GM12865 (cell line): Measurements from ENCODE around the gene AGPS.

ENCODE experiments used
- DNase-seq: peaks from one replicate; pipeline ENCODE4 v3.0.0; 2010; ENCODE audit warnings: low read depth
- H3K4me3 ChIP-seq: 2 replicates; pipeline ENCODE4 v1.5.1; 2011; ENCODE audit warnings: mild to moderate bottlenecking, low read depth, low read length, control low read depth
- TF ChIP-seq, protein P1 (sequence below): IDR thresholded peaks from 2 replicates; pipeline ENCODE4 v1.5.1; 2011; ENCODE audit warnings: low read length, control low read depth, low read depth, inconsistent platforms; ENCODE audit not compliant: insufficient read depth; ENCODE audit errors: missing control alignments

The AGPS gene

DNA sequence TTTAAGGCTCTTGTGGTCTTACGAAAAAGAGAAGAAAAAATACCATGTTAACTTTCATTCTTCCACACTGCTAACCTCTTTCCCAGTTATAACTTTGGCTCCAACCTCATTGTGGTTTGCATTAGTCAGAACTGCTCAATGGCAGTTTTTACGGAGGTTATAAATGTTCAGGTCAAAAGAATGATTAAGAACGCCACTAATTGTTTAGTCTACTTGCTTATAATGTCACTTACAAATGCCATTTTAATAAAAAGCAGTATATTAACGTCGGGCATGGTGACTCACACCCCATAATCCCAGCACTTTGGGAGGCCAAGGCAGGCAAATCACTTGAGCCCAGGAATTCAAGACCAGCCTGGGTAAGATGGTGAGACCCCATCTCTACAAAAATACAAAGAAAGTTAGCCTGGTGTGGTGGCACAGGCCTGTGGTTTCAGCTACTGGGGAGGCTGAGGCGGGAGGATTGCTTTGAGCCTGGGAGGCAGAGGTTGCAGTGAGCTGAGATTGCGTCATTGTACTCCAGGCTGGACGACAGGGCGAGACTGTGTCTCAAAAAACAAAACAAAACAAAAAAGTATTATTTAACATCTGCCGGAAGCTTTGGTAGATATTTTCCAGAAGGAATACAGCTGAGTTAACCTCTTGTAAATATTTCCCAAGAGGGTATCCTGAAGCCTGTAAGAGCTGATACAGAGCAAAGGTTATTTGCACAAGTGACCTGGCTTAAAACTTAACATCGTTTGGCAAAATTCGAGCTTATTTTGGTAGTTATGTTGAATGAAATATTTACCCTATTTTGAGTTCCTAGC is 5.1 kb downstream of the AGPS start:
- TF ChIP-seq, protein P1, sequence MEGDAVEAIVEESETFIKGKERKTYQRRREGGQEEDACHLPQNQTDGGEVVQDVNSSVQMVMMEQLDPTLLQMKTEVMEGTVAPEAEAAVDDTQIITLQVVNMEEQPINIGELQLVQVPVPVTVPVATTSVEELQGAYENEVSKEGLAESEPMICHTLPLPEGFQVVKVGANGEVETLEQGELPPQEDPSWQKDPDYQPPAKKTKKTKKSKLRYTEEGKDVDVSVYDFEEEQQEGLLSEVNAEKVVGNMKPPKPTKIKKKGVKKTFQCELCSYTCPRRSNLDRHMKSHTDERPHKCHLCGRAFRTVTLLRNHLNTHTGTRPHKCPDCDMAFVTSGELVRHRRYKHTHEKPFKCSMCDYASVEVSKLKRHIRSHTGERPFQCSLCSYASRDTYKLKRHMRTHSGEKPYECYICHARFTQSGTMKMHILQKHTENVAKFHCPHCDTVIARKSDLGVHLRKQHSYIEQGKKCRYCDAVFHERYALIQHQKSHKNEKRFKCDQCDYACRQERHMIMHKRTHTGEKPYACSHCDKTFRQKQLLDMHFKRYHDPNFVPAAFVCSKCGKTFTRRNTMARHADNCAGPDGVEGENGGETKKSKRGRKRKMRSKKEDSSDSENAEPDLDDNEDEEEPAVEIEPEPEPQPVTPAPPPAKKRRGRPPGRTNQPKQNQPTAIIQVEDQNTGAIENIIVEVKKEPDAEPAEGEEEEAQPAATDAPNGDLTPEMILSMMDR = no peak
- peak; percentile 17 for DNase-seq
- no peak overlapping the region for H3K4me3 ChIP-seq

DNA sequence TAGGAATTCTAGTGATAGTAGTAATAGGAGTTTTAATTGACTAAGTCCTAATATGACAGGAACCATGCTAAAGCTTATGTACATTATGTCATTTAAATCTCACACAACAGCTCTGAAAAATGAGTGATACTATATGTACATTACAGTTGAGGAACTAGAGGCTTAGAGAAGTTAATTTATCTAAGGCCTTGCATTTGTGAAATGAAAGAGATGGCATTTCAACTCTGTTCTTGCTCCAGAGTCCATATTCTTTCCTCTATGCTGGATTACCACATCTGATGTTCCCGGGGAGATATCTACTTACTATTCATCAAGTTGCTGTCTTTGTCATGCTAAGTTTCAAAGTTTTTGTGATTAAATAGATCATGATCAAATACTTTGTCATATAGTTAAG is 5.7 kb downstream of the AGPS start:
- TF ChIP-seq, protein P1 = no peak

DNA sequence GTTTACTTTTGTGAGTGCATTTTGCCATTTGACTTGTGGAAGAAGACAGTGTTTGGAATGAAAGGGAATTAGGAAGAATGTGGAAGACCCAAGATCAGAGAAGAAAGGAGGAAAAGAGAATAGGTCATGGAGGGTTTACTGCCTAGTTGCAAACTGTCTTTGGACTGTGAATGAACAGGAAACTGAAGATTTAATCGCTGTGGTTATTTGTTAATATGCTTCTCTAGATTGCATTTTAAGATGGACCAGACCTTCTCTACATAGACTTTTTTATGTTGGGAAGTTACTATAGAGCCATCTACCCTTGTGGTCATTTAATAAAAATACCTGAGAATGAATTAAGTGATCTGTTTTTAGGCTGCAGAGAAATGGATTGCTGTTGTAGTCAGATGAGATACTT is 6.2 kb downstream of the AGPS start:
- TF ChIP-seq, protein P1 = no peak
- no peak overlapping the region for H3K4me3 ChIP-seq
- DNase-seq = no peak

More for the DNA sequence above, 5.7 kb downstream of the AGPS start:
- DNase-seq = no peak
- H3K4me3 ChIP-seq = no peak overlapping the region

DNA sequence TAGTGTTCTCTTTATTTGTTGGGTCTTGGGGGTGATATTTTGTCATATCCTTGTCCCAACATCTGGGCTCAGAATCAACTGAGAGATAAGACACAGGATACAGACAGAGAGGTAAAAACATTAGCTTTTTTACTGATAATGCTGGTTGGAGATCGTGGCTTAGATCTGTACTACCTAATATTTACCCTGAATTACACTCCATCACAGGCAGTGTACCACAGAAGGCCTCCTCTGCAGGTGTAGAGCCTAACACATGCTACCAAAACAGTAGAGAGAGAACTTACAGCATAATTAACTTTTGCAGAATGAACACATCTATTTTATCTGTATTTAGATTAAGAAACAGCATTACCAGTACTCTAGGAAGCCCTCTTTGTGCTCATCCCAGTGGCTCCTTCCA is 6.8 kb downstream of the AGPS start:
- TF ChIP-seq, protein P1 = no peak
- DNase-seq = no peak
- no peak overlapping the region for H3K4me3 ChIP-seq

DNA sequence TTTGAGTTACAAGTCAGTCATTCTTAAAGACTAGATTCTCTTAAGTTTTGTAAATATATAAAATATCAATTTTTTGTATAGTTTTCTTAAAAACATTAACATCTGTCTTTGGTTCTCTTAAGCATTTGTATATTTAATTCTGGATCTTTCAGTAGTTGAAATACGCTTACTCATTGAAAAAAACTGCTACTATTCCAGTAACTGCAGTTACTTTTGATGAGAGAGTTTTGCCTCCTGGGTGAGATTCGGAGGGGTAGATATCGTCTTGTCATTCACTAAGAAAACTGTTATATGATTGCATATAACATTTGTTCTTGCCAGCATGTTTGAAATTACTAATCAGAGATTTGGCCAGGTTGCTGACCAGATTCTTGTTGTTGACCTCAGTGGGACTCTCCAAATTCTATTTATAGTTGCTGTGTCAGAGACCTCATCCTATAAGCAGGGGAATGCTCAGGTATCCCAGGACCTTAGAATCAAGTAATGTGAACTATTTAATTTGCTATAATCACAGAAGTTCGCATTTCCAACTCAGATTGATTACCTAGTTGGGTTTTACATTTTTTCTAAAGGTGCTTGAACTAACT is 7.9 kb downstream of the AGPS start:
- no peak overlapping the region for H3K4me3 ChIP-seq
- TF ChIP-seq, protein P1 = no peak
- DNase-seq = peak; percentile 17

DNA sequence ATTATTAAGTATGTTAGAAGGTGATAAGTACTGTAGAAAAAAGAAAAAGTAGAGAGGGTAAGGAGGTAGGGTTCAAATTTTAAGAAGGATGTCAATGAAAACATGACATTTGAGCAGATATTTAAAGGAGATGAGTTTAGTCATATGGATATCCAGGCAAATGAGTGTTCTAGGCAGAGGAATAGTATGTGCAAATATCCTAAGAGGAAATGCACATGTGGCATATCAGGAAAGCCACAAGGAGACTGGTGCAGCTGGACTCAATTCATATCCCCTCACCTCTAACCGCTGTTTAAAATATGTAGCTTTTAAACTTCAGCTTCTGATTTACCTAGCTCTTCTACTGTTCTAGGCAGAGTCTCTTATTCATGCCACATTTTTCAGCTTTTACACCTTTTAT is 9.5 kb downstream of the AGPS start:
- TF ChIP-seq, protein P1 = no peak
- H3K4me3 ChIP-seq = no peak overlapping the region
- DNase-seq = no peak
